Right kidney (tissue), 1 donor: ENCODE data around the gene ATRN.
"Not testable (repeated sequence)": the region's sequence is repeated elsewhere in the genome, so short reads cannot be mapped to it uniquely, and the experiment has no call there.

Source experiments
- DNase-seq: peaks from one replicate; pipeline ENCODE4 v3.0.0-alpha.2; 2016

The ATRN gene

DNA sequence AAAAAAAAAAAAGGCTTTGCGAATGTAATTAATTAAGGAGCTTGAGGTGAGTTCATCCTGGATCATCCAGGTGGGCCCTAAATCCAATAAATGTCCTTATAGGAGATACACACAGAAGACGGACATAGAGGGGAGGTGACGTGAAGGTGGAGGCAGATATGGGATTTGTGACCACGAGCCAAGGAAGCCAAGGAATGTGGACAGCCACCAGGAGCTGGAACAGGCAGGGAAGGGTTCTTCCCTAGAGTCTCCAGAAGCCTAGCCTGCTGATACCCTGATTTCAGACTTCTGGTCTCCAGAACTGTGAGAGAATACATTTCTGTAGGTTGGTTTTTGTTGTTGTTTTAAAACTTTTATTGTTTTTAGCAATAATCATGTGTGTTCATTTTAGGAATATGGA lies 6.7 kb upstream of the ATRN start:
- no peak for DNase-seq

DNA sequence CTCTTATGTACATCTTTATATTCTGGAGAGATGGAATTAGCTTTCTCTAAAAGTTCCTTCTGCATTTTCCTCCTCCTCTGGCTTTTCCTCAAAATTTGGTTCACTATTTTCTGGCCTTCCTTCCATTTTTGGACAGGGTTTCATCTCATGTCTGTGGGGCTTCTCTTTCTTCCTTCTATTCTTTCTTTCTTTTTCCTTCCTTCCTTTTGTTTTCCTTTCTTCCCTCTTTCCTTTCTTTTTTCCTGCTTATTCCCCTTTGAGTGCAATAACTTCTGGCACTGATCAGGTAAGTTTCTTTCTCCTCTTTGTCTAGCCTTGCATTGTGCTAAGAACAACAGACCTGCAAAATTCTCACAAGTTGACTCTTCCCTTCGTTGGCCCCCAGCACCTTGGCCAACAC lies 5.5 kb upstream of the ATRN start:
- no peak for DNase-seq

DNA sequence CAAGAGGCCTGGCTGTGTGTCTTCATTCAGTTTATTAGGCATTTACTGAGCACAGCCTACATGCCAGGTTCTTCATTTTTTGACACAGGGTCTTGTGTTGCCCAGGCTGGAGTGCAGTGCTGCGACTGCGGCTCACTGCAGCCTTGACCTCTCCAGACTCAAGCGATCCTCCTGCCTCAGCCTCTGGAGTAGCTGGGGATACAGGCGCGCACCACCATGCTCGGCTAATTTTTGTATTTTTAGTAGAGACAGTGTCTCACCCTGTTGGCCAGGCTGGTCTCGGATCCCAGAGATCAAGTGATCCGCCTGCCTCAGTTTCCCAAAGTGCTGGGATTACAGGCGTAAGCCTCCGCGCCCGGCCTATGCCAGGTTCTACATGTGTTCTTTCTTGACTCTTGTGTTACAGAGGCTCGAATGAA lies 601 bp upstream of the ATRN start:
- no peak for DNase-seq

DNA sequence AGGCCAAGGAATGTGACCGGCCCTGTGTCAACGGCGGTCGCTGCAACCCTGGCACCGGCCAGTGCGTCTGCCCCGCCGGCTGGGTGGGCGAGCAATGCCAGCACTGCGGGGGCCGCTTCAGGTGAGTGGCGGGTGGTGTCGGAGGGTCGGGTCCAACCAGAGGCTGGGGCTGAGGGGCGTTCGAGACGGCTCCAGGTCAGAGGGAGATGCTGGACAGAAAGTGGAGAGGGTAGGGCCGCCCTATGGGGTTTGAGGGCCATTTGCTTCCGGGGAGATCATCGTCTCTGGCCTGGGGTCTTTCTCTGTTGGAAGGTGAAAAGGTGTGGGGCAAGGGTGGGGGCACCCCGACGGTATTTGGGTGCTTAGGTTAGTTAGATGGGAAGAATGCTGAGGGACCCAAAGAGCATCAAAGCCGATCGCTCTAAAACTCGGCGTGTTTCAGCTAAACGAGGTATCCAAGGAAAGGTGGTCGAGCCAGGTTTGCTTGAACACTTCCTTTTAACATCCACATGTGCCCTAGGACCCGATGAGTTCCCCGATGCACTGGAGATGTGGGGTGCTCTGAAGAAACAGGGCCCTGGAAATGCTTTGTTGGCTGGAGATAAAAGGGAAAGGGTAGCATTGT lies 691 bp downstream of the ATRN start:
- peak; percentile 18 for DNase-seq

DNA sequence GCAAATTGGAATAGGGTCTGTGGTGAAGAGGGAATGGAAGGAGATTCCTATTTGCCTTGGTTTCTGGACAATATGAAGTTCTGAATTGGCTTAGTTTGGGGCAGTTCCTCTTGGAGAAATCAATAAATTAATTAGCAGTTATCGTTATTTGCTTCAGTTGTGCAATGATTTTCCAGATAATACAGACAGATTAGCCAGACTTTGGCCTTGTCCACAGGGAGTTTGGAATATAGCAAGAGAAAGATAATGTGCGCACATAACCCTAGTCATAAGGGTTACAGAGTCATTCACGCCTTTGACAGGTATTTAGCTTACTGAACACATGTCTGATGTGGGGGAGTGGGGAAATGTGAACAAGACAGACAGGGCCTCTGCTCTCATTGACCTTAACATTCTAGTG lies 1.3 kb downstream of the ATRN start:
- no peak for DNase-seq

DNA sequence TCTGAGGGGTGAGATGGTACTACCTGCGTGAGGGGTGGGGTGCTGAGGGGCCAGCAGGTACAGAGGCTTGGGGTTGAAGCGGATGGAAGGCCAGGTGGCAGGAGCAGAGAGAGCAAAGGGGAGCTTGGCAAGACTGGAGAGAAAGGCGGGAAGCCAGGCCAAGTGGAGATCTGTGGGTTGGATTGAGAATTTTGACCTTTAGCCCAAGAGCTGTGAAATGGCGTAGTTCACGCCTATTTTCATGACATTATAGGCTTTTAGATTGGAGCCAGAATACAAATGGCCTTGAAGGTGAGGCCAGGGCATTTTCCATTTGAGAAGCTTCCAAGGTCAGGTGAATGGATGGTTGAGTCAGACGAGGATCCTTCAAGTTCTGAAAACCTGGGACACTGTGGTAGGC lies 2.5 kb downstream of the ATRN start:
- no peak for DNase-seq

DNA sequence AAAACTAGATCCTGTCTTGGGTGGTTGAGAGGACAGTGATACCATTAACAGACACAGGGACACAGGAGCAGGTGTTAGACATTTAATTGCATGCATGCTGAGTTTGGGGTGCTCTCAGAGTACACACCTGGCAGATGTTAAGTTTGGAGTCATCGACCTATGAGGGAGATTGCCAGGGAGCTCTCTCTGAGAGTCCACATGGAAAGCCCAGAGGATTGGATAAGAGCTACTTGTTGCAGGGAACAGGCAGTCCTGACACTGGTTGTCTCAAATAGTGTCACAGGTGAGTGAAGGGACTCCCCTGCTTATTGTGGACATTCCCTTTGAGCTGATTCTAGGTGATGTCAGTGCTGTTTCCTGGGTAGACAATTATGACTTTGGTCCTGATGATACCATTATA lies 3.1 kb downstream of the ATRN start:
- DNase-seq, result no peak

DNA sequence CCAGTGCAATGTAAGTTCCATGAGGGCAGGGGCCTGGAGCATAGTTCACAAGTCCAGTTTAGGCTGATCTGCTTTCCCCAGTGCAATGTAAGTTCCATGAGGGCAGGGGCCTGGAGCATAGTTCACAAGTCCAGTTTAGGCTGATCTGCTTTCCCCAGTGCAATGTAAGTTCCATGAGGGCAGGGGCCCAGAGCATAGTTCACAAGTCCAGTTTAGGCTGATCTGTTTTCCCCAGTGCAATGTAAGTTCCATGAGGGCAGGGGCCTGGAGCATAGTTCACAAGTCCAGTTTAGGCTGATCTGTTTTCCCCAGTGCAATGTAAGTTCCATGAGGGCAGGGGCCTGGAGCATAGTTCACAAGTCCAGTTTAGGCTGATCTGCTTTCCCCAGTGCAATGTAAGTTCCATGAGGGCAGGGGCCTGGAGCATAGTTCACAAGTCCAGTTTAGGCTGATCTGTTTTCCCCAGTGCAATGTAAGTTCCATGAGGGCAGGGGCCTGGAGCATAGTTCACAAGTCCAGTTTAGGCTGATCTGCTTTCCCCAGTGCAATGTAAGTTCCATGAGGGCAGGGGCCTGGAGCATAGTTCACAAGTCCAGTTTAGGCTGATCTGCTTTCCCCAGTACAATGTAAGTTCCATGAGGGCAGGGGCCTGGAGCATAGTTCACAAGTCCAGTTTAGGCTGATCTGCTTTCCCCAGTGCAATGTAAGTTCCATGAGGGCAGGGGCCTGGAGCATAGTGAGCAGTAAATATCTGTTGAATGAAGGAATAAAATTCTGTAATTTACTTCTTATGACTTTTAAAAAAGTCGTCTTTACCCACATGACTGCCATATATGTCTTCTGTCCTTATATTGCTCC lies 6.4 kb downstream of the ATRN start:
- not testable (repeated sequence) for DNase-seq

DNA sequence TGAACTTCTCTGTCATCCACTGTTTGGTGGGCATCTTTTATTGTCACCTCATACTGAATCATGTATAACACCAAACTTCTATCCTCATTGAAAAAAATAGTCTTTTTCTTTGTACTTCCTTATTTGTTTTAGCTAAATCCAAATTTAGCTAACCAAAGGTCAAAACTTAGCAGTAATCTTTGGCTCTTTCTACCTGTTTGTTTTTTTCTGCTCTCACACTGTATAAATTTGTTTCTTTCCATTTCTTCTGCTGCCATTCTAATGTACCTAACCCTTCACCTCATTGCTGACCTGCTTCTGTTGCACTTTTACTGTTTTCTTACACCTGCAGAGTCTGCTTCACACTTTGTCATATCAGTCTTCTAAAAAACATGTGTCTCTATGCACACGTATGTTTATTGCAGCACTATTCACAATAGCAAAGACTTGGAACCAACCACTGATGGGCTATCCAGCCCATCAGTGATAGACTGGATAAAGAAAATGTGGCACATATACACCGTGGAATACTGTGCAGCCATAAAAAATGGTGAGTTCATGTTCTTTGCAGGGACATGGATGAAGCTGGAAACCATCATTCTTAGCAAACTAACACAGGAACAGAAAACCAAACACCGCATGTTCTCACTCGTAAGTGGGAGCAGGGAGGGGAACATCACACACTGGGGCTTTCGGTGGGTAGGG lies 7.2 kb downstream of the ATRN start:
- no peak for DNase-seq

DNA sequence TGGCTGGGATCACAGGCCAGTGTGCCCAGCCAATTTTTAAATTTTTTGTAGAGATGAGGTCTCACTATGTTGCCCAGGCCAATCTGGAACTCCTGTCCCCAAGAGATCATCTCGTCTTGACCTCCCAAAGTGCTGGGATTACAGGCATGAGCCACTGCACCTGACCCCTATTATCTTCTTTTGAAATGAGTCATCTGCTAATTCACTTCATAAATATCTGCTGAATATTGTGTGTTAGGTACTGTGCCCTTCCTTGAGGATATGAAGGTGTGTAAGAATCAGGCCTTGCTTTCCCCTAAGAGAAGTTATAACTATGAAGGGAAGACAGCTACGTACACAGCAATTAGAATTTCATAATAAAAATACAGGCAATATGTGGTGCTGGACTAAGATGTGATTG lies 8.2 kb downstream of the ATRN start:
- DNase-seq, result no peak

DNA sequence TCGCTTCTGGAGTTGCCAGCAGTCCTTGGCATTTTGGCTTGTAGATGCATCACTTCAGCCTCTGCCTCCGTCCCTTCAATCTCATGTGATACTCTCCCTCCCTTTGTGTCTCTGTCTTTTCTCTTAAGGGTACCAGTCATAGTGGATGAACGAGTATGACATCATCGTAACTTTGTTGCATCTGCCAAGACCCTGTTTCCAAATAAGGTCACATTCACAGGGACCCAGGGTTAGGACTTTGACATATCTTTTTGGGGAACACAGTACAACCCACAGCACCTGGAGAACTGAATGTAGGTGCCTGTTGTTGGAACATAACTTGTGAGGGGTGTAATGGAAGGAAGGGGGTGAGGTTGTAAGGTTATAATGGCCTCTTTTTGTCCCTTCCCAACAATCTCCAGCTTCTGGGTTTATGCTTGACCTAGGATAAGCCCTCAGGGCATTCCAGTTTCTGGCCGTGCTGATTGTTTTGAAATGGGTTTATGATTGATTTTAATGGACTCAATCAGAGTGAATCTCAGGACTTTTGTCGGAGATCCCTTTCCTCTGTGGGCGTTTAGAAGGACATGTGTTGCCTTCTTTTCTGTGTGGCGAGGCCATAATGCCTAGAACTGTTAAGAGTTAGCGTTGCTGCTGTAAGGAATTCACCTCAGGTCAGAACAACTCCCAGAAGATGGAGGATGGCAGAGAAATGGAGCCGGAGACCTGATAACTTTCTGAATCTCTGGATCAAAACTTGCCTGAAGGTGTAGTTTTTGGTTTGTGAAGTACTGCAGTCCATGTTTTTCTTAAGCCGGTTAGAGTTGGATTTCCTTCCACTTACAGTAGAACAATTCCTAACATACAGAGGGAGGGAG lies 9.2 kb downstream of the ATRN start:
- DNase-seq, result no peak

DNA sequence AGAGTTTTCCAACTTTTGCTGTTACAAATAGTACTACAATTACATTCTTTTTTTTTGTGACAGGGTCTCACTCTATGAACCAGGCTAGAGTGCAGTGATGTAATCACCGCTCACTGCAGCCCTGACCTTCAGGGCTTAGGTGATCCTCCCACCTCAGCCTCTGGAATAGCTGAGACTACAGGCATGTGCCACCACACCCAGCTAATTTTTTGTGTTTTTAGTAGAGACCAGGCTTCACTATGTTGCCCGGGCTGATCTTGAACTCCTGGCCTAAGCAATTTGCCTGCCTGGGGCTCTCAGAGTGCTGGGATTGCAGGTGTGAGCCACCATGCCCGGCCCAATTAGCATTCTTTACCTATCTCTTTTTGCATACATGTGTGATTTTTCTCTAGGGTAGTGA lies 12.5 kb downstream of the ATRN start:
- DNase-seq, result no peak

DNA sequence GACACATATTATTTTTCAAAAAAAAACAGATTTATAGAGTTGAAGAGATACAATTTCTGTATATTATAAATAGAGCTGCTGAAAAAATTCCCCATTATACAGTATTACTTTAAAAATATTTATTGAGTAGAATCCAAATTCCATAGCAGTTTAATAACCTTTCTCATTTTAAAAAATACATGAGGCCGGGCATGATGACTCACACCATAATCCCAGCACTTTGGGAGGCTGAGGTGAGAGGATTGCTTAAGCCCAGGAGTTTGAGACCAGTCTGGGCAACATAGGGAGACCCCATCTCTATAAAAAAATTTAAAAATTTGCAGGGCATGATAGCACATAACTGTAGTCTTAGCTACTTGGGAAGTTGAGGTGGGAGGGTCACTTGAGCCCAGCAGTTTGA lies 13.0 kb downstream of the ATRN start:
- no peak for DNase-seq

DNA sequence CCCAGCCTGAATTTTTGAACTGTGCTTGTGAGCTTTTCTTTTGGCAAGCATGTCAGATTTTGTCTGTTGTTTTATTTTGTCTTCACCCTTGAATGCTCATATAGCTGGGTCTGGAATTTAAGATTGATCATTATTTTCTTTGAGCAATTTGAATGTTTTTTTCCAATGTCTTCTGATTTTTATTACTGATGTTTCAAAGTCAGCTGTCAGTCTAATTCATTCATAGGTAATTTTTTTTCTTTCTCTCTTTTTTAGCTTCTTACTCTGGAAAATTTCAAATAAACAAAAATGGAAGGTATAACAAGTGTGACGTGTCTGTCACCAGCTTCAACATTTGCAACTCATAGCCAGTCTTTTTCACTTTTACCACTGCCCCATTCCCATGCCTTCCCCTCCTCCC lies 15.1 kb downstream of the ATRN start:
- no peak for DNase-seq

DNA sequence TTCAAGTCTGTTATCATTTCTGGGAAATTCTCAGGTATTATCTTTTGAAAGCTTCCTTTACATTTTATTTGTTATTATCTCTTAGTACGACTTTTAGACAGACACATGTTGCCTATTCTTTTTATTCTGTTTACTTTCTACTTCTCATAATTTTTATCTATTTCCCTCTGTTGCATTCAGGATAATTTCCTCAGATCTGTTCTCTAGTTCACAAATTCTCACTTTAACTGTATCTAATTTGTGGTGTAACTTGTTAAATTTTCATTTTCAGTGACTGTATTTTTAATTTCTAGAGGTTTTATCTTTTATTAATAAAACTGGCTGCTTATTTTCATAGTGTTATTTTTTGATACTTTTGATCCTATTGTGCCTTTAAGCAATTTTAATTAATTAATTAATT lies 16.0 kb downstream of the ATRN start:
- DNase-seq, result no peak

DNA sequence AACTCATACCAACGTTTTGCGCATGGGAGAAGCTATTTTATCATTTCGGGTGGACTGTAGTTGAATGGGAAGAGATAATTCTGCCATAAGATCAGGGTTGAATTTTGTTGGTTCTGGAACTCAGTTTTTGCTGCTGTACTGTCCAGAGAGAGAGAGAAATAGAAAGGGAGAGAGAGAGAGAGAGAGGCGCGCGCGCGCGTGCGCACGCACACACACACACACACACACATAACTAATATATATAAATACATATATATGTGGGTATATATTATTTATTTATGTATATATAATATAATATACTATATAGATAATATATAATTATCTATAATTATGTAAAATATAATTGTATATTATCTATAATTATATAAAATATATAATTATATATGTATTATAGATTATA lies 21.9 kb downstream of the ATRN start:
- no peak for DNase-seq

DNA sequence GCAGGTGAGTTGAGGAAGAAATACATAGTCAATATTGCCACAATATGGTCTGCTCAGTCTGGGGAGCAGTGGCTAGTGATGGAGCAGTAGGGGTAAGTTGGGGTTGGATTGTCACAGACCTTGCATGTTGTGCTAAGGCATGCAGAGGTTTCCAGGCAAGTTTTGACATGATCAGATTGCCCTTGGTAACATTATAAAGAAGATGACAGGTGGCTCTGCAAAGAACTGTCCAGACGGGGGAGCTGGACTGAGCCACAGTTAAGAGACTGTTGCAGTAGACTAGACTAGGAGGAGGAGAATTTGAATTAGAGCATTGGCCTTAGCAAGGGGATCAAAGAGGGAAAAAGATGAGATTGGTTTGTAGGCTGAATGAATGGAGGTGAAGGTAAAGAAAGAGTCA lies 23.4 kb downstream of the ATRN start:
- no peak for DNase-seq

DNA sequence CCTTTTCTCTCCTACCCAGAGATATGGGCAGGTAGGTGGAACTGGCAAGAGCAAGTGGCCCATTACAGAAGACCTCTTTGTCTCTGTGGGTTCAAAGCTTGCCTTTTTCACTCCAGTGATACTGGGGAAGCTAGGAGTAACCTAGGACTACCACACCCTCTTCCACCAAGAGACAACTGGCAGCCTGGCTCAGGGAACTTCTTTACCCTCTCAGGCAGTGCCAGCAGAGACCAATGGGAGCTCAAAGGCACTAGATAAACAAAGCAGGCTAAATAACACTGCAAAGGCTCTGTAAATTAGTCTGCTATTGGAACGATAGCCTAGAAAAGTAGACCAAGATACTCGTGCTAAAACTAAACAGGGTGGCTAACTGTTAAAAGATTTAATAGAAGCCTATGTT lies 32.1 kb downstream of the ATRN start:
- no peak for DNase-seq

DNA sequence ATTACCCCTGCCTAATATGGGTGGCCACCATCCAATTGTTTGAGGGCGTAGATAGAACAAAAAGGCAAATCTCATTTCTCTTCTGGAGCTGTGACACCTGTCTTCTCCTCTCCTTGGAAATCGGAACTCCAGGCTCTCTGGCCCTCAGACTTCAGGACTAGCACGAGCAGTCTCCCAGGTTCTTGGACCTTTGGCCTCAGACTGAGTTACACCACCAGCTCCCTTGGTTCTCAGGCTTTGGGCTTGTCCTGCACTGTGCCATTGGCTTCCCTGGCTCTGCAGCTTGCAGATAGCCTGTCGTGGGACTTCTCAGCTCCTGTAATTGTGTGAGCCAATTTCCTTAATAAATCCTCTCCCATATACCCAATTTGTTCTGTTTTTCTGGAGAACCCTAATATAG lies 34.3 kb downstream of the ATRN start:
- DNase-seq, result no peak

DNA sequence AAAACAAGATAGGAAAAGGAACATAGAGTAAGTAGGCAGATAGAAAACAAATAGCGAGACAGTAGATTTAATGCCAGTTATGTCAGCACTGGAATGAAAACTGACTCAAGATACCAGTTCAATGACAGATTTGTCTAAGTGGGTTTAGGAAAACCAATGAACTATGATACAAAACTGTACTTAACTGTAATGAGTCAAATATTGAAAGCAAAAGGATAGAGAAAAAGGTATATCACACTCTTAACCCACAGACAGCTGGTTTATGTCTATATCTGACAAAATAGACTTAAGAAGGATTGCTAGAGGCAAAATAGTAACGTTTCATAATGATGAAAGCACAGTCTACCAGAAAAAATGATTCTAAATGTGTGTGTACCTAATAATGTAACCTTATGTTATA lies 38.2 kb downstream of the ATRN start:
- no peak for DNase-seq

DNA sequence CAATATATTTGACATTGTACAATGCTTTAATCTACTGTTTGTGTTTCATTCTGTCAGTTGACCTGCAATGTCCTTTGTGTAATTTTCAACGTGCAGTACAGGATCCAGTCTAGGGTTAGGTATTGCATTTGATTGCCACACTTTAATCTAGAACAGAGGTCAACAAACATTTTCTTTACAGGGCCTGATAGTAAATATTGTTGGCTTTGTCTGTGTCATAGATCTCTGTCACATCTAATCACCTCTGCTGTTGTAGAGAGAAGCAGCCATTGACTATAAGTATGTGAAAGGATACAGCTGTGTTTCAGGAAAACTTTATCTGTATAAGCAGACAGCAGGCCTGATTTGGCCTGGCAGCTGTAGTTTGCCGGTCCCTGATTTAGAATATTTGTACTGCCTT lies 39.3 kb downstream of the ATRN start:
- no peak for DNase-seq

DNA sequence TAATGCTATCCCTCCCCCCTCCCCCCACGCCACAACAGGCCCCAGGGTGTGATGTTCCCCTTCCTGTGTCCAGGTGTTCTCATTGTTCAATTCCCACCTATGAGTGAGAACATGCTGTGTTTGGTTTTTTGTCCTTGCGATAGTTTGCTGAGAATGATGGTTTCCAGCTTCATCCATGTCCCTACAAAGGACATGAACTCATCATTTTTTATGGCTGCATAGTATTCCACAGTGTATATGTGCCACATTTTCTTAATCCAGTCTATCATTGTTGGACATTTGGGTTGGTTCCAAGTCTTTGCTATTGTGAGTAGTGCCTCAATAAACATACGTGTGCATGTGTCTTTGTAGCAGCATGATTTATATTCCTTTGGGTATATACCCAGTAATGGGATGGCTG lies 41.4 kb downstream of the ATRN start:
- not testable (repeated sequence) for DNase-seq
